K562 (cell line): ENCODE results near the gene ZFAND6. TPM values are rescaled to one million over a fixed set of nuclear protein-coding genes. Genes with fewer than 3 reads are reported as not detected.

Source experiments
- ATAC-seq: fragments of 200-7000 bp; cut with Tn5 transposase; 3 replicates; pipeline ENCODE4 v1.9.1; 2020; ENCODE audit warnings: moderate library complexity
- BruUV-seq: library from RNA; stranded (reverse); fragments of 400-500 nt; replicated peaks from 2 replicates; lab custom pipeline; 2021; lab: Mats Ljungman, UMichigan
- CTCF ChIA-PET: fragments of 300-600 bp; formaldehyde crosslinking; extraction: SDS; loops from one replicate; lab custom pipeline; 2021; ENCODE audit warnings: low intra/inter-chr PET ratio; lab: Yijun Ruan, JAX
- POLR2A ChIA-PET: fragments of 300-600, 350-650 bp; sonication (Branson Sonifier 250); formaldehyde crosslinking; extraction: SDS; loops from one replicate; lab custom pipeline; 2021; ENCODE audit warnings: antibody characterized with exemption, inconsistent platforms; lab: Yijun Ruan, JAX
- DNase-seq, 4 experiments: peaks; one replicate each; pipeline versions ENCODE4 v3.0.0 to v3.0.0-alpha.2; 2011 to 2018; ENCODE audit warnings: low spot score in 3 of 4, mixed read lengths in 3 of 4; ENCODE audit errors: extremely low read depth in 1 of 4
- FAIRE-seq: peaks from 2 replicates; lab custom pipeline; 2011; peaks lifted over from hg19 to GRCh38; lab: Jason Lieb, UNC
- H2AFZ ChIP-seq: 2 replicates; pipeline ENCODE4 v1.6.0; 2011; ENCODE audit warnings: low read depth, low read length, control low read depth, inconsistent platforms
- H3K27ac ChIP-seq: fragments of 200-600 bp; 3 replicates; pipeline ENCODE4 v1.8.0; 2011; ENCODE audit warnings: low read depth, mild to moderate bottlenecking, control low read depth, inconsistent platforms, low read length, moderate library complexity, mixed read lengths; ENCODE audit errors: extremely low read depth
- H3K27me3 ChIP-seq, 2 experiments: fragments of 300-600 bp in 1 of 2; 2 replicates in 1 of 2; 3 replicates in 1 of 2; pipeline versions ENCODE4 v1.6.0 to v1.8.0; 2011; ENCODE audit warnings: inconsistent platforms in 2 of 2, low read length in 2 of 2, mild to moderate bottlenecking in 1 of 2, mixed read lengths in 1 of 2, moderate library complexity in 1 of 2; ENCODE audit not compliant: control insufficient read depth in 2 of 2, insufficient read depth in 2 of 2
- H3K36me3 ChIP-seq: fragments of 300-600 bp; 3 replicates; pipeline ENCODE4 v1.8.0; 2011; ENCODE audit warnings: mild to moderate bottlenecking, low read length, inconsistent platforms; ENCODE audit not compliant: control insufficient read depth, insufficient read depth
- H3K4me1 ChIP-seq, 2 experiments: fragments of 200-600 bp in 1 of 2; replicated peaks in 1 of 2; 2 replicates in 1 of 2; 3 replicates in 1 of 2; pipeline versions ENCODE4 v1.5.1 to v1.8.0; 2011; ENCODE audit warnings: inconsistent platforms in 2 of 2, low read length in 2 of 2, mild to moderate bottlenecking in 1 of 2, mixed read lengths in 1 of 2, moderate library complexity in 1 of 2; ENCODE audit not compliant: control insufficient read depth in 2 of 2, insufficient read depth in 2 of 2
- H3K4me2 ChIP-seq: 2 replicates; pipeline ENCODE4 v1.6.1; 2011; ENCODE audit warnings: low read length, control low read depth, inconsistent platforms, mixed read lengths; ENCODE audit not compliant: insufficient read depth
- H3K4me3 ChIP-seq: fragments of 200-600 bp; sonication (generic), shearing (Covaris generic); 2 replicates; pipeline ENCODE4 v1.5.1; 2016; ENCODE audit warnings: control low read depth, inconsistent platforms
- H3K79me2 ChIP-seq: fragments of 200-600 bp; 3 replicates; pipeline ENCODE4 v1.8.0; 2011; ENCODE audit warnings: low read length, inconsistent platforms; ENCODE audit not compliant: control insufficient read depth, insufficient read depth
- H3K9ac ChIP-seq, 2 experiments: 2 replicates each; pipeline versions ENCODE4 v1.6.0 to v1.6.1; 2011; ENCODE audit warnings: low read depth in 2 of 2, low read length in 2 of 2, control low read depth in 1 of 2, inconsistent platforms in 1 of 2, mild to moderate bottlenecking in 1 of 2, mixed read lengths in 1 of 2; ENCODE audit not compliant: insufficient read depth in 1 of 2
- H3K9me1 ChIP-seq: one replicate; pipeline ENCODE4 v1.6.0; 2011; ENCODE audit warnings: inconsistent platforms, mild to moderate bottlenecking, low read length, moderate library complexity; ENCODE audit not compliant: control insufficient read depth, insufficient read depth
- H3K9me3 ChIP-seq: replicated peaks from 2 replicates; pipeline ENCODE4 v1.5.1; 2011; ENCODE audit warnings: low read depth, low read length, inconsistent platforms; ENCODE audit not compliant: control insufficient read depth, insufficient read depth
- H4K20me1 ChIP-seq: replicated peaks from 2 replicates; pipeline ENCODE4 v1.6.1; 2011; ENCODE audit warnings: low read length, inconsistent platforms, mixed read lengths; ENCODE audit not compliant: control insufficient read depth, insufficient read depth
- ATF1 ChIP-seq, 2 experiments: fragments of 450-650 bp in 1 of 2; IDR thresholded peaks; 2 replicates each; pipeline ENCODE4 v1.6.1; 2016; ENCODE audit warnings: missing compliant biosample characterization in 1 of 2, missing genetic modification characterization in 1 of 2
- GABPA ChIP-seq: fragments of 200-800 bp; sonication (Bioruptor generic); conservative IDR thresholded peaks from 2 replicates; pipeline ENCODE4 v1.6.1; 2016; ENCODE audit warnings: low read depth, missing genetic modification characterization, missing compliant biosample characterization
- GTF2B ChIP-seq: IDR thresholded peaks from 2 replicates; pipeline ENCODE4 v1.6.1; 2011; ENCODE audit not compliant: insufficient read length; ENCODE audit errors: extremely low read depth
- HMG20B ChIP-seq: fragments of 250-450 bp; sonication (Bioruptor Pico); IDR thresholded peaks from 2 replicates; pipeline ENCODE4 v1.5.0; 2021; ENCODE audit warnings: mild to moderate bottlenecking
- MAZ ChIP-seq, 2 experiments: fragments of 450-650 bp in 1 of 2; sonication (generic) in 1 of 2; formaldehyde crosslinking; IDR thresholded peaks in 1 of 2; conservative IDR thresholded peaks in 1 of 2; 2 replicates each; pipeline versions ENCODE4 v1.4.0 to v1.5.0; 2020; ENCODE audit warnings: mild to moderate bottlenecking in 1 of 2, missing genetic modification reagents in 1 of 2
- MCM3 ChIP-seq: fragments of 450-650 bp; IDR thresholded peaks from 2 replicates; pipeline ENCODE4 v1.6.1; 2016
- NR1H2 ChIP-seq: sonication (generic); formaldehyde crosslinking; IDR thresholded peaks from 2 replicates; pipeline ENCODE4 v1.4.0; 2020; ENCODE audit warnings: mild to moderate bottlenecking, missing genetic modification reagents
- PBX2 ChIP-seq, 2 experiments: IDR thresholded peaks in 1 of 2; conservative IDR thresholded peaks in 1 of 2; 2 replicates each; pipeline ENCODE4 v1.6.1; 2016; ENCODE audit warnings: low read depth in 2 of 2, mild to moderate bottlenecking in 1 of 2, missing compliant biosample characterization in 1 of 2, missing genetic modification characterization in 1 of 2, moderate library complexity in 1 of 2
- POLR2B ChIP-seq: fragments of 450-650 bp; IDR thresholded peaks from 2 replicates; pipeline ENCODE4 v1.6.1; 2018; ENCODE audit warnings: low read depth; ENCODE audit not compliant: partially characterized antibody
- POLR2G ChIP-seq: fragments of 200-400 bp; formaldehyde crosslinking; IDR thresholded peaks from 2 replicates; pipeline ENCODE4 v1.6.1; 2017; ENCODE audit warnings: low read depth, mild to moderate bottlenecking, antibody characterized with exemption, low read length, moderate library complexity
- TAF7 ChIP-seq: fragments of 450-650 bp; IDR thresholded peaks from 2 replicates; pipeline ENCODE4 v1.6.1; 2016; ENCODE audit warnings: missing genetic modification characterization, missing compliant biosample characterization
- TCFL5 ChIP-seq: fragments of 250-450 bp; sonication (Bioruptor Pico); conservative IDR thresholded peaks from 2 replicates; pipeline ENCODE4 v1.6.1; 2021; ENCODE audit warnings: mild to moderate bottlenecking, moderate library complexity, matching md5 sums
- ZNF143 ChIP-seq: sonication (generic); formaldehyde crosslinking; IDR thresholded peaks from 2 replicates; pipeline ENCODE4 v1.9.0; 2022; ENCODE audit warnings: mild to moderate bottlenecking, missing genetic modification reagents
- ZNF347 ChIP-seq: fragments of 450-650 bp; formaldehyde crosslinking; IDR thresholded peaks from 2 replicates; pipeline ENCODE4 v1.4.0; 2020; ENCODE audit warnings: low read depth, mild to moderate bottlenecking, moderate library complexity
- WGBS: fragments of 100-300 bp; shearing (Covaris generic); methylation state at CpG from one replicate; pipeline ENCODE4 v1.1.6; 2016; ENCODE audit warnings: low coverage, mixed read lengths; ENCODE audit not compliant: insufficient coverage; ENCODE audit errors: missing lambda C conversion rate; 5-methylcytosine and 5-hydroxymethylcytosine counted together
- in situ Hi-C: fragments of 300-500 bp; cut with MboI; formaldehyde crosslinking; loops from 4 replicates; pipeline ENCODE4 v1.15.0; 2018; ENCODE audit warnings: inconsistent platforms, mixed read lengths
- intact Hi-C: fragments of 100-400 bp; cut with micrococcal nuclease; formaldehyde crosslinking; loops from 2 replicates; pipeline ENCODE4 v1.14.2; 2022
- polyA plus RNA-seq, 8 experiments: library from polyadenylated mRNA; depleted of rRNA in 4 of 8; stranded (reverse) in 5 of 8; unstranded in 3 of 8; fragments of >200 nt; fragmentation: Nextera tagmentation in 2 of 8; fragmentation: Illumina TruSeq in 1 of 8; extraction: Ambion mirVana in 2 of 8; extraction: Trizol in 1 of 8; gene quantifications; 2 replicates each; pipeline versions ENCODE4 v1.2.1 to v1.2.3, GENCODE V29; 2011 to 2014; ENCODE audit warnings: inconsistent platforms in 1 of 8, missing spikeins in 1 of 8
- total RNA-seq, 7 experiments: library from RNA; depleted of rRNA in 6 of 7; stranded (reverse); fragments of >200 nt in 6 of 7; fragmentation: Illumina TruSeq in 2 of 7; extraction: Trizol in 2 of 7; gene quantifications; 2 replicates each; pipeline versions ENCODE4 v1.2.1 to v1.2.3, GENCODE V29; 2011 to 2021; ENCODE audit warnings: low replicate concordance in 1 of 7
- TF ChIP-seq, protein P1 (sequence below): fragments of 250-450 bp; sonication (Bioruptor Pico); IDR thresholded peaks from 2 replicates; pipeline ENCODE4 v1.8.0; 2022; ENCODE audit warnings: moderate library complexity, mild to moderate bottlenecking, inconsistent platforms
- TF ChIP-seq, protein P2 (sequence below): fragments of 450-650 bp; IDR thresholded peaks from 2 replicates; pipeline ENCODE4 v1.6.1; 2017; ENCODE audit warnings: antibody characterized with exemption

Gene ZFAND6
- total and polyA plus RNA-seq, 9 of the 15 experiments (the other 6 are each of a cell fraction or from before 2014, with no cell fraction given), result 53.9 to 206 (median 88.9) TPM

GRCh38 chr15:80170596-80170995 is 111.1 kb downstream of the ZFAND6 start:
- no peak overlapping the region for H2AFZ ChIP-seq
- intact Hi-C loops, result loop anchor here (5.0 to 10.0 kb wide), 3 partner anchors 108 to 786 kb away; no protein-coding TSS in a partner anchor
- no peak for FAIRE-seq
- no peaks in the 10 kb centered on the region for H3K27me3 ChIP-seq
- no peak overlapping the region for H3K4me3 ChIP-seq
- no peak overlapping the region for H3K27ac ChIP-seq
- no peaks in the 10 kb centered on the region for H4K20me1 ChIP-seq
- WGBS, result 94% methylated on average over 2 of the region's 2 CpGs
- DNase-seq, result no peak
- CTCF ChIA-PET, result no interaction called here
- no TSS peak for BruUV-seq
- POLR2A ChIA-PET, result no interaction called here
- H3K79me2 ChIP-seq, result no peaks in the 10 kb centered on the region
- peaks cover 0 to 3% of the 10 kb centered on the region in 2 experiments; a peak in 1 of 5 replicates for H3K4me1 ChIP-seq
- in situ Hi-C loops, result loop anchor here (25.0 kb wide), 1 partner anchor 283 kb away; the partner anchor contains the start of gene MTHFS
- H3K9me3 ChIP-seq, result no peaks in the 10 kb centered on the region
- no peak for ATAC-seq
- H3K9ac ChIP-seq, result no peak overlapping the region
- peaks cover 67% of the 10 kb centered on the region; the same call in 2 of the 3 replicates for H3K36me3 ChIP-seq
- no peaks in the 10 kb centered on the region for H3K9me1 ChIP-seq
- H3K4me2 ChIP-seq, result no peak overlapping the region
- TF ChIP-seq ZNF347 (CRISPR knock-in tag), result no peak
- no peak for TF ChIP-seq TCFL5 (CRISPR knock-in tag)
- no peak for TF ChIP-seq HMG20B (CRISPR knock-in tag)
- TF ChIP-seq POLR2G, result no peak
- no peak for TF ChIP-seq NR1H2
- TF ChIP-seq, protein P1, sequence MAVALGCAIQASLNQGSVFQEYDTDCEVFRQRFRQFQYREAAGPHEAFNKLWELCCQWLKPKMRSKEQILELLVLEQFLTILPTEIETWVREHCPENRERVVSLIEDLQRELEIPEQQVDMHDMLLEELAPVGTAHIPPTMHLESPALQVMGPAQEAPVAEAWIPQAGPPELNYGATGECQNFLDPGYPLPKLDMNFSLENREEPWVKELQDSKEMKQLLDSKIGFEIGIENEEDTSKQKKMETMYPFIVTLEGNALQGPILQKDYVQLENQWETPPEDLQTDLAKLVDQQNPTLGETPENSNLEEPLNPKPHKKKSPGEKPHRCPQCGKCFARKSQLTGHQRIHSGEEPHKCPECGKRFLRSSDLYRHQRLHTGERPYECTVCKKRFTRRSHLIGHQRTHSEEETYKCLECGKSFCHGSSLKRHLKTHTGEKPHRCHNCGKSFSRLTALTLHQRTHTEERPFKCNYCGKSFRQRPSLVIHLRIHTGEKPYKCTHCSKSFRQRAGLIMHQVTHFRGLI, result no peak
- no peak for TF ChIP-seq ATF1 (CRISPR knock-in tag; IDR thresholded peaks at IDR 0.05)
- no peak for TF ChIP-seq ATF1 (tag; IDR thresholded peaks at IDR 0.05)
- TF ChIP-seq, protein P2, sequence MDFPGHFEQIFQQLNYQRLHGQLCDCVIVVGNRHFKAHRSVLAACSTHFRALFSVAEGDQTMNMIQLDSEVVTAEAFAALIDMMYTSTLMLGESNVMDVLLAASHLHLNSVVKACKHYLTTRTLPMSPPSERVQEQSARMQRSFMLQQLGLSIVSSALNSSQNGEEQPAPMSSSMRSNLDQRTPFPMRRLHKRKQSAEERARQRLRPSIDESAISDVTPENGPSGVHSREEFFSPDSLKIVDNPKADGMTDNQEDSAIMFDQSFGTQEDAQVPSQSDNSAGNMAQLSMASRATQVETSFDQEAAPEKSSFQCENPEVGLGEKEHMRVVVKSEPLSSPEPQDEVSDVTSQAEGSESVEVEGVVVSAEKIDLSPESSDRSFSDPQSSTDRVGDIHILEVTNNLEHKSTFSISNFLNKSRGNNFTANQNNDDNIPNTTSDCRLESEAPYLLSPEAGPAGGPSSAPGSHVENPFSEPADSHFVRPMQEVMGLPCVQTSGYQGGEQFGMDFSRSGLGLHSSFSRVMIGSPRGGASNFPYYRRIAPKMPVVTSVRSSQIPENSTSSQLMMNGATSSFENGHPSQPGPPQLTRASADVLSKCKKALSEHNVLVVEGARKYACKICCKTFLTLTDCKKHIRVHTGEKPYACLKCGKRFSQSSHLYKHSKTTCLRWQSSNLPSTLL, result no peak
- TF ChIP-seq POLR2B, result no peak
- no peak for TF ChIP-seq GTF2B
- no peak for TF ChIP-seq GABPA (tag)
- TF ChIP-seq MCM3, result no peak
- TF ChIP-seq TAF7, result no peak
- no peak for TF ChIP-seq PBX2 (CRISPR knock-in tag; IDR thresholded peaks at IDR 0.05; ENCODE audit: low read depth)
- no peak for TF ChIP-seq PBX2 (tag; conservative IDR thresholded peaks at IDR 0.05; ENCODE audit: low read depth)
- no peak for TF ChIP-seq ZNF143 (CRISPR knock-in tag)
- no peak for TF ChIP-seq MAZ (CRISPR knock-in tag; conservative IDR thresholded peaks at IDR 0.05 in 1 of 2, IDR thresholded peaks at IDR 0.05 in 1 of 2)
